ENCODE data around the gene SNTG2. TPM values are rescaled to one million over a fixed set of nuclear protein-coding genes. Genes with fewer than 3 reads are reported as not detected.

The SNTG2 gene
- polyA plus RNA-seq, 3 donors: not detected

- Histone ChIP-seq H4K20me1 (ENCODE audit: insufficient read depth, low read length) (no peaks in the 10 kb centered on the region), H3K79me2 (ENCODE audit: insufficient read depth, low read length) (no peaks in the 10 kb centered on the region), H3K4me2 (replicated peaks; ENCODE audit: extremely low read depth, low read length, poor library complexity, severe bottlenecking) (no peak overlapping the region), H3K27ac (ENCODE audit: low read depth in 1 of 2, low read length in 2 of 2) (no peak overlapping the region), H2AFZ (ENCODE audit: insufficient read depth, low read depth, low read length, poor library complexity, severe bottlenecking) (no peak overlapping the region), H3K9ac (ENCODE audit: insufficient read depth, low read length, poor library complexity, severe bottlenecking) (no peak overlapping the region), H3K27me3 (ENCODE audit: control insufficient read depth in 2 of 2, insufficient read depth in 2 of 2, low read length in 2 of 2) (no peaks in the 10 kb centered on the region), H3K4me1 (ENCODE audit: control insufficient read depth in 1 of 2, insufficient read depth in 2 of 2, low read length in 2 of 2) (no peaks in the 10 kb centered on the region), H3K36me3 (replicated peaks in 1 of 2; ENCODE audit: control insufficient read depth in 1 of 2, insufficient read depth in 2 of 2, low read length in 2 of 2) (no peaks in the 10 kb centered on the region), H3K9me3 (replicated peaks in 1 of 2; ENCODE audit: control insufficient read depth in 1 of 2, insufficient read depth in 1 of 2, low read length in 2 of 2) (no peaks in the 10 kb centered on the region), H3K4me3 (replicated peaks in 1 of 3; ENCODE audit: low read depth in 2 of 3, low read length in 3 of 3) (no peak overlapping the region)
- DNase-seq: no peak
- WGBS (ENCODE audit: insufficient coverage): 92% methylated on average over 10 of the region's 17 CpGs
- Mint-ChIP-seq H3K36me3 (no peaks in the 10 kb centered on the region), H3K4me1 (no peaks in the 10 kb centered on the region), H3K9me3 (peaks cover 0 to 3% (median 0%) of the 10 kb centered on the region in 7 donors), H3K4me3 (peak overlapping the region in 1 of 2 donors; percentile 34), H3K27me3 (ENCODE audit: low read depth in 3 of 3) (peaks cover 0 to 2% (median 1%) of the 10 kb centered on the region in 3 donors), H3K27ac (no peak overlapping the region)
- intact Hi-C loops (cut with micrococcal nuclease): no loop called here
- TF ChIP-seq, protein P1, sequence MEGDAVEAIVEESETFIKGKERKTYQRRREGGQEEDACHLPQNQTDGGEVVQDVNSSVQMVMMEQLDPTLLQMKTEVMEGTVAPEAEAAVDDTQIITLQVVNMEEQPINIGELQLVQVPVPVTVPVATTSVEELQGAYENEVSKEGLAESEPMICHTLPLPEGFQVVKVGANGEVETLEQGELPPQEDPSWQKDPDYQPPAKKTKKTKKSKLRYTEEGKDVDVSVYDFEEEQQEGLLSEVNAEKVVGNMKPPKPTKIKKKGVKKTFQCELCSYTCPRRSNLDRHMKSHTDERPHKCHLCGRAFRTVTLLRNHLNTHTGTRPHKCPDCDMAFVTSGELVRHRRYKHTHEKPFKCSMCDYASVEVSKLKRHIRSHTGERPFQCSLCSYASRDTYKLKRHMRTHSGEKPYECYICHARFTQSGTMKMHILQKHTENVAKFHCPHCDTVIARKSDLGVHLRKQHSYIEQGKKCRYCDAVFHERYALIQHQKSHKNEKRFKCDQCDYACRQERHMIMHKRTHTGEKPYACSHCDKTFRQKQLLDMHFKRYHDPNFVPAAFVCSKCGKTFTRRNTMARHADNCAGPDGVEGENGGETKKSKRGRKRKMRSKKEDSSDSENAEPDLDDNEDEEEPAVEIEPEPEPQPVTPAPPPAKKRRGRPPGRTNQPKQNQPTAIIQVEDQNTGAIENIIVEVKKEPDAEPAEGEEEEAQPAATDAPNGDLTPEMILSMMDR (IDR thresholded peaks at IDR 0.05): no peak
Observed at GRCh38 chr2:1082456-1083205, 132.0 kb downstream of the SNTG2 start.

- DNase-seq: no peak
- Histone ChIP-seq H3K36me3 (replicated peaks in 1 of 2; ENCODE audit: control insufficient read depth in 1 of 2, insufficient read depth in 2 of 2, low read length in 2 of 2) (no peaks in the 10 kb centered on the region), H2AFZ (ENCODE audit: insufficient read depth, low read depth, low read length, poor library complexity, severe bottlenecking) (no peak overlapping the region), H4K20me1 (ENCODE audit: insufficient read depth, low read length) (no peaks in the 10 kb centered on the region), H3K9me3 (replicated peaks in 1 of 2; ENCODE audit: control insufficient read depth in 1 of 2, insufficient read depth in 1 of 2, low read length in 2 of 2) (peaks cover 9 to 11% of the 10 kb centered on the region in 2 donors), H3K4me3 (replicated peaks in 1 of 3; ENCODE audit: low read depth in 2 of 3, low read length in 3 of 3) (no peak overlapping the region), H3K4me1 (ENCODE audit: control insufficient read depth in 1 of 2, insufficient read depth in 2 of 2, low read length in 2 of 2) (no peaks in the 10 kb centered on the region), H3K27me3 (ENCODE audit: control insufficient read depth in 2 of 2, insufficient read depth in 2 of 2, low read length in 2 of 2) (no peaks in the 10 kb centered on the region), H3K27ac (ENCODE audit: low read depth in 1 of 2, low read length in 2 of 2) (no peak overlapping the region), H3K9ac (ENCODE audit: insufficient read depth, low read length, poor library complexity, severe bottlenecking) (no peak overlapping the region), H3K4me2 (replicated peaks; ENCODE audit: extremely low read depth, low read length, poor library complexity, severe bottlenecking) (no peak overlapping the region), H3K79me2 (ENCODE audit: insufficient read depth, low read length) (no peaks in the 10 kb centered on the region)
- intact Hi-C loops (cut with micrococcal nuclease): no loop called here
- 82% methylated on average over 3 of the region's 6 CpGs for WGBS (ENCODE audit: insufficient coverage)
- Mint-ChIP-seq H3K9me3 (peaks cover 2 to 12% (median 6%) of the 10 kb centered on the region in 7 donors), H3K4me3 (no peak overlapping the region), H3K27ac (no peak overlapping the region), H3K36me3 (no peaks in the 10 kb centered on the region), H3K4me1 (no peaks in the 10 kb centered on the region), H3K27me3 (ENCODE audit: low read depth in 3 of 3) (peaks cover 0 to 4% (median 3%) of the 10 kb centered on the region in 3 donors)
- TF ChIP-seq, protein P1 (IDR thresholded peaks at IDR 0.05): no peak
Observed at GRCh38 chr2:1088192-1088860, 137.7 kb downstream of the SNTG2 start.

All from CD14-positive monocyte (primary cell).